Stimulated activated CD8-positive, alpha-beta memory T cell treated with anti-CD3 and anti-CD28 coated beads, Interleukin-7, amount 100 ng/mL, for 48 hours (primary cell): ENCODE measurements around the gene FNDC3B.

Experiments used
- DNase-seq, 2 donors: peaks; one replicate each; pipeline ENCODE4 v3.0.0-alpha.2; 2020; ENCODE audit warnings: low read depth in 1 of 2; ENCODE audit errors: extremely low read depth in 1 of 2

The FNDC3B gene

GRCh38 chr3:172071780-172072330, 32.5 kb downstream of the FNDC3B start:
- DNase-seq, result no peak

- no peak for DNase-seq
These were observed 33.2 kb downstream of the FNDC3B start for GRCh38 chr3:172072543-172072942.

- no peak for DNase-seq
These were observed 34.0 kb downstream of the FNDC3B start for GRCh38 chr3:172073262-172073915.

- no peak for DNase-seq
These were observed 34.7 kb downstream of the FNDC3B start for GRCh38 chr3:172074032-172074431.

- DNase-seq, result no peak
These were observed 35.2 kb downstream of the FNDC3B start for GRCh38 chr3:172074586-172074985.

DNA sequence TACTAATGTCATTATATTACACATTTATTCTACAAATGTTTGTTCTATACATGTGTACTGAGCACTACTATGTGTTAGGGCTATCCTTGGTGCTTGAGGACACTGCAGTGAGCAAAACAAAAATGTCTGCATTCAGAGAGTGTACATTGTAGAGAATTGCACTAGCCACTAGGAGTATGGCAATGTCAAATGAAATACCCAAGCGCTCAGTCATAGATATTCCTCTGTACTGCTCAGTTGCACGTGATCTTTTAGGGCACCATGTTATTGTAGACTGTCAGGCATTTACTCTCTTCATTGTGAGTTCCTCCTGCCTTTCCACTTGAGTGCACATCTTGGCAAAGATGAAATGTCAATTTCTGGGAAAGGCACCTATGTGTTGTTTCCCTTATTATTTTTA, 36.8 kb downstream of the FNDC3B start:
- DNase-seq, result no peak

- no peak for DNase-seq
These were observed 37.9 kb downstream of the FNDC3B start for GRCh38 chr3:172077197-172077757.

GRCh38 chr3:172078244-172078643, 38.9 kb downstream of the FNDC3B start:
- DNase-seq, result no peak

DNA sequence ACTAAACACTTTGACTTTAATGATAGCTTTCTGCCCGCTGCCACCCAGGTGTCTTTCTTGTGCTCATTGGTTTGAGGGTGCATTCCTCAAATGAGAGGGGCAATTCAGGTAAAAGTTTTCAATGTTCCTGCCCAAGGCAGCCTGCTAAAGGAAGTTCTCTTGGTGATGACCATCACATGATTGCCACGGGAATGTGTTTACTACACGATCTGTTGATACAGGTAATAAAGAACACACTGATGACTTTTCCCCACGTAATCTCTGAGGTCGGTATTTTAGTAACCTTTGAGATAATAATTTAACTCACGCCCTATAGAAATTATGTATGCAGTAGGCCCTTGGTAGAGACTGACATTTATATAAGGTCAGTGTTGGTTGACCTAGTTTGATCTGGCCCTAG, 39.3 kb downstream of the FNDC3B start:
- DNase-seq, result no peak

- no peak for DNase-seq
These were observed 40.1 kb downstream of the FNDC3B start for GRCh38 chr3:172079326-172079976.

DNA sequence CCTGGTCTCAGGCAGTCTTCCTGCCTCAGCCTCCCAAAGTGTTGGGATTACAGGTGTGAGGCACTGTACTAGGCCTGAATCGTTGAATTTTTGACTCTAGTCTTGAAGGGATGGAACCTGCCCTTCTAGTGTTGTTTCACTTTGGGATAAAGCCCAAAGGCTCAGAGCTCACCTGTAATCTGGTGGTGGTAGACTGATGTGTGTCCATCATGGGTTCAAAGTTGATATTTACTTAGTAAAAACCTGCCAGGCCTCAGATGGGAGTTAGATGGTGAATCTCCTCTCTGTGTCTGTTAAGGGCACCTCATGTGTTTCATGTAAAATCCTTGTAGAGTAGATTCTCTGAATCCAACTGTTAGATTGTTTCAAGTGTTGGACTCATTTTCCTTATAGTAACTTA, 41.1 kb downstream of the FNDC3B start:
- no peak for DNase-seq

- no peak for DNase-seq
These were observed 42.9 kb downstream of the FNDC3B start for GRCh38 chr3:172082269-172082668.

- DNase-seq, result no peak
These were observed 43.6 kb downstream of the FNDC3B start for GRCh38 chr3:172082820-172083513.

DNA sequence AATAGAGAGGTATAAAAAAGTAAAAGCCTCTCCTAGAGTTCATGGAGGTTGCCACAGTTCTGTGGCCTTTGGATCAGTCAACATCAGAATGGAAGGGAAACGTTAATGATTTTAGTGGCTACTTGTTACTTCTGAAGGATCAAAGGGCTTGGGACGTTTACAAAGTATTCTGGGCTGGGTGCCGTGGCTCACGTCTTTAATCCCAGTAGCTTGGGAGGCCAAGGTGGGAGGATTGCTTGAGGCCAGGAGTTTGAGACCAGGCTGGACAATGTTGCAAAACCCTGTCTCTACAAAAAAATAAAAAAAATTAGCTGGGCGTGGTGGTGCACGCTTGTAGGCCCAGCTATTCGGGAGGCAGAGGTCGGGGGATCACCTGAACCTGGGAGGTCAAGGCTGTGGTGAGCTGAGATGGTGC, 44.6 kb downstream of the FNDC3B start:
- no peak for DNase-seq

- no peak for DNase-seq
These were observed 45.6 kb downstream of the FNDC3B start for GRCh38 chr3:172084871-172085556.

DNA sequence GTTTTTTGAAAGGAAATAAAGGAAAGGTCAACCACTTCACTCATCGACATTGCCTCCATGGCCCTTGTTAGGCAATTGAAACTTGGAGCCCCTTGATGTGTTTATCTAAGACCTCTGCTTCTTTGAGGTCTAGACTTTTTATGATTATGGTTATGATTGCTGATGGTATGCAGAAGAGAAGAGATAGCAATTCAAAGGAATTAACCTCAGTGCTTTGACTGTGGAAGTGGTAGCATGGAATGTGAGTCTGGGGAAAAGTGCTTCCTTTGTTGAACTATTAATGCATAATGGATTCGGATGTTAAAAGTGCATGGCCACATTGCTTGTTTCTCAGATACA, 46.1 kb downstream of the FNDC3B start:
- no peak for DNase-seq

DNA sequence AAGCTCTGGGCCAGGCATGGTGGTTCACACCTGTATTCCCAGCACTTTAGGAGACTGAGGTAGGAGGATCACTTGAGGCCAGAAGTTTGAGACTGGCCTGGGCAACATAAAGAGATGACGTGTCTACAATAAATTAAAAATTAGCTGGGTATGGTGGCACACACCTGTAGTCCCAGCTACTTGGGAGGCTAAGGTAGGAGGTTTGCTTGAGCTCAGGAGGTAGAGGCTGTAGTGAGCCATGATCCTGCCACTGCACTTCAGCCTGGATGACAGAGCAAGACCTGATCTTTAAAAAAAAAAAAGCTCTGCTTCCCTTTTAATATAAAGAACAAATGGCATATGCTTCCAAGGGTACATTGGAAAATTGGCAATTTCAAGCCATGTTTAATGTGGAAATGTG, 46.7 kb downstream of the FNDC3B start:
- DNase-seq, result no peak

DNA sequence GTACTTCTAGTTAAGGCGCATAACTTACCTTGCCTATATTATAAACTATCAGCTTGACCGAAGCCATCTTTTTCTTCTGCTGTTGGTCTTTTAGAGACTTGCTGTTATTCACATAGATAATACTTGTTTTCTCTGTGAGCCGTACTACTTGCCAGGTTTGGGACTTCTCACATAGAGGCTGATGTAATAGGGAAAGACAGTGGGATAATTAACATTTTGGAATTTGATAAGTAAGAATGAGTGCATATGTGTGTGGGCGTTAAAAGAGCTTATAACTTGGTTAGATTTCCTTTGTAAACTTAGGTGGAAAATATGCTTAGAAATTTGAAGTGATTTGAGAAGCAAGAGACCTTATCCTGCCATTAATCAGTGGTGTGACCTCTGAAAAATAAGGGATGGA, 47.8 kb downstream of the FNDC3B start:
- no peak for DNase-seq

- DNase-seq, result no peak
These were observed 48.5 kb downstream of the FNDC3B start for GRCh38 chr3:172087602-172088580.

DNA sequence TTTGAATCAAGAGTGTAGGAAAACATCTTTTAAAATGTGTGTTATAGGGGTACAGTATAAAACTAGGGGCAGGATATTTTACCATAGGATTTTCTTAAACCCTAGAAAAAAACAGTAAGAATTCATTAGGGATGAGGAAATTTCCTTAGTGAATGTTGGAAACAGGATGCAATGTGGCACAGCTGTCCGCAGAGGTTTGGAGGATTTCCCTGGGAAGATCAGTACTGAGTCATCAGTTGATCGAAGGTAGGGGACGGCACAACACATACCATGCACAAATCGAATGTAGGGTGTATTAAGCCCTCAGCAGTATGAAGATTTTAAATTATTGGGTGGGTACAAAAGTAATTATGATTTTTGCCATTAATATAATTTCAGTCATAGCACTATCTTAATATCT, 49.9 kb downstream of the FNDC3B start:
- DNase-seq, result no peak
